Measurements from ENCODE around the gene TMCO4.

GRCh38 chr1:19643602-19644394, 155.9 kb downstream of the TMCO4 start, which contains the start of gene NBL1:
- TF ChIP-seq EGR1 (IDR thresholded peaks at IDR 0.05; ENCODE audit: borderline replicate concordance, low read depth, low read length) (no peak), JUN (IDR thresholded peaks at IDR 0.05; ENCODE audit: low read depth, low read length) (no peak), CEBPB (IDR thresholded peaks at IDR 0.05; ENCODE audit: low read depth, low read length) (no peak), SIX5 (IDR thresholded peaks at IDR 0.05; ENCODE audit: low read depth, low read length) (no peak), POLR2AphosphoS5 (IDR thresholded peaks at IDR 0.05; ENCODE audit: low read depth, low read length) (no peak), SUZ12 (IDR thresholded peaks at IDR 0.05; ENCODE audit: low read length) (peak; percentile 84), EZH2 (IDR thresholded peaks at IDR 0.05; ENCODE audit: low read depth, low read length, severe bottlenecking) (peak; percentile 76), KDM5A (IDR thresholded peaks at IDR 0.05; ENCODE audit: low read length) (no peak), GABPA (IDR thresholded peaks at IDR 0.05; ENCODE audit: borderline replicate concordance, insufficient read depth, low read length) (0 out of 2 replicates have a peak, but pooled peaks have one; percentile 15), MAFK (IDR thresholded peaks at IDR 0.05; ENCODE audit: low read depth, low read length) (no peak), CHD2 (IDR thresholded peaks at IDR 0.05; ENCODE audit: low read length) (no peak), SAP30 (IDR thresholded peaks at IDR 0.05; ENCODE audit: insufficient read depth, insufficient replicate concordance, low read length) (no peak)
- TF ChIP-seq, protein P1, sequence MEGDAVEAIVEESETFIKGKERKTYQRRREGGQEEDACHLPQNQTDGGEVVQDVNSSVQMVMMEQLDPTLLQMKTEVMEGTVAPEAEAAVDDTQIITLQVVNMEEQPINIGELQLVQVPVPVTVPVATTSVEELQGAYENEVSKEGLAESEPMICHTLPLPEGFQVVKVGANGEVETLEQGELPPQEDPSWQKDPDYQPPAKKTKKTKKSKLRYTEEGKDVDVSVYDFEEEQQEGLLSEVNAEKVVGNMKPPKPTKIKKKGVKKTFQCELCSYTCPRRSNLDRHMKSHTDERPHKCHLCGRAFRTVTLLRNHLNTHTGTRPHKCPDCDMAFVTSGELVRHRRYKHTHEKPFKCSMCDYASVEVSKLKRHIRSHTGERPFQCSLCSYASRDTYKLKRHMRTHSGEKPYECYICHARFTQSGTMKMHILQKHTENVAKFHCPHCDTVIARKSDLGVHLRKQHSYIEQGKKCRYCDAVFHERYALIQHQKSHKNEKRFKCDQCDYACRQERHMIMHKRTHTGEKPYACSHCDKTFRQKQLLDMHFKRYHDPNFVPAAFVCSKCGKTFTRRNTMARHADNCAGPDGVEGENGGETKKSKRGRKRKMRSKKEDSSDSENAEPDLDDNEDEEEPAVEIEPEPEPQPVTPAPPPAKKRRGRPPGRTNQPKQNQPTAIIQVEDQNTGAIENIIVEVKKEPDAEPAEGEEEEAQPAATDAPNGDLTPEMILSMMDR (IDR thresholded peaks at IDR 0.05; ENCODE audit: control extremely low read depth in 1 of 3, insufficient read depth in 1 of 3, low read depth in 1 of 3, low read length in 3 of 3) = no peak

All from H1 (cell line).